HG03045 (cell line): ENCODE measurements around the gene KLRG1.

Experiments
- ATAC-seq: cut with Tn5 transposase; IDR thresholded peaks from one replicate; pipeline ENCODE4 v1.9.1; 2021; ENCODE audit warnings: mild to moderate bottlenecking, moderate library complexity; ENCODE audit not compliant: unreplicated experiment

The KLRG1 gene

GRCh38 chr12:8985213-8985754, 4.1 kb upstream of the KLRG1 start:
- no peak for ATAC-seq

GRCh38 chr12:8987163-8987562, 2.2 kb upstream of the KLRG1 start:
- no peak for ATAC-seq

- ATAC-seq: no peak
These were observed 1.7 kb upstream of the KLRG1 start for GRCh38 chr12:8987685-8988084.

- ATAC-seq: no peak
These were observed 2.3 kb downstream of the KLRG1 start for GRCh38 chr12:8991371-8992345.

- no peak for ATAC-seq
These were observed 4.5 kb downstream of the KLRG1 start for GRCh38 chr12:8993827-8994226.

- no peak for ATAC-seq
These were observed 5.9 kb downstream of the KLRG1 start for GRCh38 chr12:8995021-8995775.

- peak; percentile 89 for ATAC-seq
These were observed 7.5 kb downstream of the KLRG1 start for GRCh38 chr12:8996682-8997405.

- no peak for ATAC-seq
These were observed 11.9 kb downstream of the KLRG1 start for GRCh38 chr12:9001233-9001632.

- no peak for ATAC-seq
These were observed 13.0 kb downstream of the KLRG1 start for GRCh38 chr12:9002335-9002734.

- no peak for ATAC-seq
These were observed 33.2 kb downstream of the KLRG1 start for GRCh38 chr12:9022592-9022991.

- ATAC-seq: no peak
These were observed 35.2 kb downstream of the KLRG1 start for GRCh38 chr12:9024512-9024911.

GRCh38 chr12:9027161-9028059, 38.1 kb downstream of the KLRG1 start:
- ATAC-seq: no peak

GRCh38 chr12:9030776-9031175, 41.4 kb downstream of the KLRG1 start:
- no peak for ATAC-seq

- no peak for ATAC-seq
These were observed 43.0 kb downstream of the KLRG1 start for GRCh38 chr12:9032202-9032964.

- ATAC-seq: no peak
These were observed 44.0 kb downstream of the KLRG1 start for GRCh38 chr12:9033265-9033887.

- ATAC-seq: no peak
These were observed 44.7 kb downstream of the KLRG1 start for GRCh38 chr12:9034095-9034494.

- no peak for ATAC-seq
These were observed 46.9 kb downstream of the KLRG1 start for GRCh38 chr12:9036227-9036626.

- ATAC-seq: no peak
These were observed 48.1 kb downstream of the KLRG1 start for GRCh38 chr12:9037431-9037830.
